GM12875 (cell line): Measurements from ENCODE around the gene CSNK2B.

Experiments used
- H3K4me3 ChIP-seq: one replicate; pipeline ENCODE4 v1.5.1; 2011; ENCODE audit warnings: low read depth, low read length, control low read depth
- TF ChIP-seq, protein P1 (sequence below): IDR thresholded peaks from 2 replicates; pipeline ENCODE4 v1.5.1; 2011; ENCODE audit warnings: low read depth, mild to moderate bottlenecking, control low read depth, inconsistent platforms, low read length, moderate library complexity, borderline replicate concordance; ENCODE audit not compliant: insufficient read depth

Gene CSNK2B

DNA sequence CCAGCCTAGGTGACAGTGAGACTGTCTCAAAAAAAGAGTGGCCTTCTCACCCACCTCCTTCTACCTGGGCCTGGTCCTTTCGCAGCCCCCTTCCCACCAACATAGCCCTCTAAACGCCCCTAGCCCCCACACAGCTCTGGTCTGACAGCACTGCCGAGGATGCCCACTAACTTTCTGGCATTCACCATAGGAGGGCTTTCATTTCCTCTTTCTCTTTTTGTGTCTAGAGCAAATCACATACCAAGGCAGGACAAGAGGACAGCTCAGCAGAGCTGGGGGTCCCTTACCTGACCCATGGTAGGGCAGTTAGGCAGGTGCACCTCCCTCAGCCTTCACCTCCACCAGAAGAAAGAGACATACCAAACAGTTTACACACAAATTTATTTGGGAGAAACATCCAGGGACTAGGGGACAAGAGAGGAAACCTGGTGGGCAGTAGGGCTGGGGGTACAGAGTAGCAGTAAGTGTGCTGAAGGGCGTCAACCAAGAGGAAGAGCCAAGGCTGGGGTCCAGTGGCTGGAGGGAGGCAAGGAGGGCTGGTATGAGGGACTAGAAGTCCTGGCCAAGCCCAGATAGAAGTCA, 10.5 kb downstream of the CSNK2B start:
- no peak overlapping the region for H3K4me3 ChIP-seq
- TF ChIP-seq, protein P1, sequence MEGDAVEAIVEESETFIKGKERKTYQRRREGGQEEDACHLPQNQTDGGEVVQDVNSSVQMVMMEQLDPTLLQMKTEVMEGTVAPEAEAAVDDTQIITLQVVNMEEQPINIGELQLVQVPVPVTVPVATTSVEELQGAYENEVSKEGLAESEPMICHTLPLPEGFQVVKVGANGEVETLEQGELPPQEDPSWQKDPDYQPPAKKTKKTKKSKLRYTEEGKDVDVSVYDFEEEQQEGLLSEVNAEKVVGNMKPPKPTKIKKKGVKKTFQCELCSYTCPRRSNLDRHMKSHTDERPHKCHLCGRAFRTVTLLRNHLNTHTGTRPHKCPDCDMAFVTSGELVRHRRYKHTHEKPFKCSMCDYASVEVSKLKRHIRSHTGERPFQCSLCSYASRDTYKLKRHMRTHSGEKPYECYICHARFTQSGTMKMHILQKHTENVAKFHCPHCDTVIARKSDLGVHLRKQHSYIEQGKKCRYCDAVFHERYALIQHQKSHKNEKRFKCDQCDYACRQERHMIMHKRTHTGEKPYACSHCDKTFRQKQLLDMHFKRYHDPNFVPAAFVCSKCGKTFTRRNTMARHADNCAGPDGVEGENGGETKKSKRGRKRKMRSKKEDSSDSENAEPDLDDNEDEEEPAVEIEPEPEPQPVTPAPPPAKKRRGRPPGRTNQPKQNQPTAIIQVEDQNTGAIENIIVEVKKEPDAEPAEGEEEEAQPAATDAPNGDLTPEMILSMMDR = no peak

DNA sequence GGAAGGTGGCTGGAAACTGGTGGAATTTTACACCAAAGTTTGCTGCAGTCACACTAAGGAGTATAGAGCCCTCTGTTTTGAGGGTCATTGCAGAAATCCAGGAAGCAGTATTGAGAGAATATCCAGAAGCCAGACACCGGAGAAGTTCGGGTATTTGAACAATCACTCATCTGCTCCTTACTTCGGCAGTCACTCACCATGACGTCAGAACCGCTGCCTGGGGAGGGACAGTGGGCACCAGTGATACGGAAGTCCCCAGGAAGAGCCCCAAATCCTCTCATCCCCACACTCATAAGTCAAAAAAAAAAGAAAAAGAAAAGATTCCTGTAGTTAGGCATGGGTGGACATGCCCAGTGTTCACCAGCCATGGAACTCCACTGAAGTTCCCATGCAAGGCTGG, 11.0 kb downstream of the CSNK2B start:
- H3K4me3 ChIP-seq = no peak overlapping the region
- TF ChIP-seq, protein P1 = no peak

DNA sequence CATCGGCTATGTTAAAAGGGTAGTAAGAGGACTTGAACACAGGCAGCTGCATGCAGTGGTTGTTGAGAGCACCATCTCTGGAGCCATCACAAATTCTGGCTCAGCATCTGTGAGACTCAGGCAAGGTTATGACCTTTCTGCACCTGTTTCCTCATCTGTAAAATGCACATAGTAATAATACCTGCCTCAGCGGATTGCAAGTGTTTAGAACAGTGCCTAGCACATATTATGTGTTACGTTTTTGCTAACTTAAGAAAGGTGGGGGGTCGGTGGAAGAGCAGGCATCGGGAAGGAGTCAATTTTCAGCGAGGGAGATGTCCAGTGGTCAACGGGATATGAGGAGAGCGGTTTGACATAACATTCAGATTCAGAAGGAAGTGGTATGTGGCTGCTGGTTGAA, 12.1 kb downstream of the CSNK2B start:
- TF ChIP-seq, protein P1 = no peak
- H3K4me3 ChIP-seq = no peak overlapping the region

DNA sequence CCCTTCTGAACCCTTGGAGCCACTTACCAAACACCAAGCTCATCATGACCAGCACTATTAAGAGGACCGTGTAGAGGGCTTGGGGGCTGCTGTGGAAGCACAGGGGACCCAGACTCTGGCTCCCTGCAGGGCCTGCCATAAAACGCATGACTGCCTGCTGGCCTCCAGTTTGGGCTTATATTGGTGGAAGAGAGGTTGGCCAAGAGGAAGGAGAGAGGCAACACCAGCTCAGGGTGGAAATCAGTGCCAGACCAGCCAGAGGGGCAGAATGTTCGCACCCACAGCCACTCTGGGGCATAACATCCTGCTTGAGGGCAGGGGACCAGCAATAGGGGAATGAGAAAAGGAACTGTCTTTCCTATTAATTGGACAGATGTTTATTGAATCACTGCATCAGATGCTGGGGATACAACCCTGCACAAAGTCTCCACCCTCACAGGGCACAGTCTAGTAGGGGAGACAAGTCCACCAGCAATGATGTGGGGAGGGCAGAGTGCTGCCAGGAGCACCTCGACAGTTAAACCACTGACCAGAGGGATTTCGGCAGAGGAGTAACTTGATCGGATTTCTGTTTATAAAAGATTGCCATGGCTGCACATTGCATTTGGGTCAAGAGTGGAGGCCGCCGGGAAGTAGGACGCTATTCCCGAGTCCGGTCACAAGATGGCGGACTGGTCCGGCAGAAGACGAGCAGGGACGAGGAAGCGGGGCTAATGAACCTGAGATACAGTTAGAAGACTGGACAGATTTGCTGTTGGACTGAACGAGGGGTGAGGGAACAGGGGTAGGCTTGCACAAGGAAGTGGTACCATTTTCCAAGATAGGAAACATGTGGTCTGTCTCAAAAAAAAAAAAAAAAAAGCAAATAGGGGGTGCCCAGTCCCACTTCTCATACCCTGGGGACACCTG, 14.6 kb downstream of the CSNK2B start, which contains the start of gene LY6G5C:
LY6G5C (minus strand) TSS at position 842 of the 909 bp plus-strand sequence; CDS start at position 148, 694 bp downstream.
- peak within 1 kb of the TSS; percentile 46 for H3K4me3 ChIP-seq
- TF ChIP-seq, protein P1 = peak; percentile 70

DNA sequence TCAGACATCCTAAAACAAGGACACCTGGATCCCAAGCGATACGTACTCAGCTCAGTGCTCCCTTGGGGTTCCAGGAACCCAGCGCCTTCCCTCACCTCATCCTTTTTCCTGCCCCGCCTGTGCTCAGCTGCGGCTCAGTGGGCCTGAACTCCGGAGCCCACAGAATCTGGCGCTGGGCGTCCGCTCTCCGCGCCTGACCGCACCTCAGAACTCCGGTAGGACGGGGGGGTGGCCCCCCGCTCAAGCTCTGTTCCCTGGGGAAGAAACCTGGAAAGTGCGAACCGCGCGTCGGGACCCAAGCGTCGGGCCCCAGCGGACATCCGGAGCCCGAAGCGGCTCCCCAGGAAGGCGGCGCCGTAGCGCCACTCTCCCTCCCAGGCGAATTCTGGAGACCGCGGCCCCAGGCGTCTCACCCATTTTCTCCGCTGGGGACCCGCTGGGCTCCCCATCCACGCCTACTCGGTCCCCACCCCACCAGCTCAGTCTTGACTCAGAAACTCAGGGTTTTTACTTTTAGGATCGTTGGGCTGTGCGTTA, 15.3 kb downstream of the CSNK2B start:
- H3K4me3 ChIP-seq = peak overlapping the region; percentile 46

DNA sequence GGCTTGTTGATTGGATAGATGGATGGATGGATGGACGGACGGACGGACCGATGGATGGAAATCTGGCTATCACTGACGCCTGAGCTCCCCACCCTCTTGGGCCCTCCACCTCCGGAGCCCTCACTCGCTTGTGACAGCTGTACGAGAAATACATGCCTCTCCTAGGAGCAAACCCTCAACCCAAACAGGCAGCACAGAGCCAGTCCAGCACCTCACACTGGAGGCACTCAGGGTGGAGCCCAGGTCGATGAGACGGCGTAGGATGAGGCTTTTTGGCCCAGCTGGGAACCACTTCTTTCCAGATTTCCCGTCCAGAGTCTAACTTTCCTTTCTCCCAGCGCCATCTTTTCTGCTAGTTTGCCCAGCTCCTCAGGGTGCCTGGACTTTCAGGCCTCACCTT, 17.7 kb downstream of the CSNK2B start:
- TF ChIP-seq, protein P1 = no peak
- H3K4me3 ChIP-seq = no peak overlapping the region

More for the DNA sequence above, 15.3 kb downstream of the CSNK2B start:
- TF ChIP-seq, protein P1 = 0 out of 2 replicates have a peak, but pooled peaks have one; percentile 7
